Measurements from ENCODE around the gene PABPC3. TPM values are rescaled to one million over a fixed set of nuclear protein-coding genes. Genes with fewer than 3 reads are reported as not detected.

The PABPC3 gene
- total RNA-seq, 1 donor from 2014 or later, result 0.18 TPM

GRCh38 chr13:25085125-25085742 is 10.7 kb upstream of the PABPC3 start:
- no peak overlapping the region for H3K4me3 ChIP-seq
- no peak overlapping the region for H3K27ac ChIP-seq
- TF ChIP-seq CTCF (IDR thresholded peaks at IDR 0.05), result peak; percentile 37
- ATAC-seq (no peak), DNase-seq (no peak)
- no peaks in the 10 kb centered on the region for H3K27me3 ChIP-seq (ENCODE audit: low read depth)
- no peaks in the 10 kb centered on the region for H3K4me1 ChIP-seq
- no peaks in the 10 kb centered on the region for H3K9me3 ChIP-seq
- intact Hi-C loops (cut with DNase I), result no loop called here
- H3K36me3 ChIP-seq, result no peaks in the 10 kb centered on the region

- DNase-seq (no peak), ATAC-seq (no peak)
- no peaks in the 10 kb centered on the region for H3K4me1 ChIP-seq
- TF ChIP-seq CTCF (IDR thresholded peaks at IDR 0.05), result no peak
- no peak overlapping the region for H3K4me3 ChIP-seq
- no peak overlapping the region for H3K27ac ChIP-seq
- no peaks in the 10 kb centered on the region for H3K9me3 ChIP-seq
- no peaks in the 10 kb centered on the region for H3K27me3 ChIP-seq (ENCODE audit: low read depth)
- H3K36me3 ChIP-seq, result no peaks in the 10 kb centered on the region
- intact Hi-C loops (cut with DNase I), result no loop called here
These were observed 7.2 kb upstream of the PABPC3 start for GRCh38 chr13:25088562-25089221.

- H3K27ac ChIP-seq, result no peak overlapping the region
- no peaks in the 10 kb centered on the region for H3K9me3 ChIP-seq
- H3K4me3 ChIP-seq, result no peak overlapping the region
- intact Hi-C loops (cut with DNase I), result no loop called here
- no peak for TF ChIP-seq CTCF (IDR thresholded peaks at IDR 0.05)
- no peak for DNase-seq
- H3K4me1 ChIP-seq, result no peaks in the 10 kb centered on the region
- no peaks in the 10 kb centered on the region for H3K36me3 ChIP-seq
- ATAC-seq, result no peak
- peaks cover 15% of the 10 kb centered on the region for H3K27me3 ChIP-seq (ENCODE audit: low read depth)
These were observed 1.5 kb downstream of the PABPC3 start for GRCh38 chr13:25097426-25097825.

- no peaks in the 10 kb centered on the region for H3K27me3 ChIP-seq (ENCODE audit: low read depth)
- intact Hi-C loops (cut with DNase I), result no loop called here
- H3K27ac ChIP-seq, result no peak overlapping the region
- no peaks in the 10 kb centered on the region for H3K4me1 ChIP-seq
- H3K9me3 ChIP-seq, result no peaks in the 10 kb centered on the region
- DNase-seq (no peak), ATAC-seq (no peak)
- no peaks in the 10 kb centered on the region for H3K36me3 ChIP-seq
- TF ChIP-seq CTCF (IDR thresholded peaks at IDR 0.05), result no peak
- no peak overlapping the region for H3K4me3 ChIP-seq
These were observed 7.8 kb downstream of the PABPC3 start for GRCh38 chr13:25103711-25104110.

- no peak for TF ChIP-seq CTCF (IDR thresholded peaks at IDR 0.05)
- no peaks in the 10 kb centered on the region for H3K4me1 ChIP-seq
- no peak overlapping the region for H3K27ac ChIP-seq
- H3K36me3 ChIP-seq, result no peaks in the 10 kb centered on the region
- no peak for DNase-seq
- H3K4me3 ChIP-seq, result no peak overlapping the region
- H3K9me3 ChIP-seq, result no peaks in the 10 kb centered on the region
- no peak for ATAC-seq
- peaks cover 7% of the 10 kb centered on the region for H3K27me3 ChIP-seq (ENCODE audit: low read depth)
- intact Hi-C loops (cut with DNase I), result no loop called here
These were observed 13.4 kb downstream of the PABPC3 start for GRCh38 chr13:25109341-25109740.

Measured in lower lobe of right lung (tissue), 2 donors.